HG02840 (cell line): ENCODE results near the gene B3GALT4.

Experiments
- ATAC-seq: cut with Tn5 transposase; IDR thresholded peaks from one replicate; pipeline ENCODE4 v1.9.1; 2021; ENCODE audit warnings: mild to moderate bottlenecking, moderate library complexity, moderate number of reproducible peaks; ENCODE audit not compliant: unreplicated experiment, low FRiP score

The B3GALT4 gene

GRCh38 chr6:33313105-33313708 lies 36.3 kb downstream of the B3GALT4 start:
- no peak for ATAC-seq

- no peak for ATAC-seq
These were observed 37.0 kb downstream of the B3GALT4 start, which contains the start of gene TAPBP for GRCh38 chr6:33313709-33314514. TSS of gene TAPBP (minus strand) at chr6:33314078. CDS start at chr6:33314041, 37 bp downstream.

GRCh38 chr6:33314515-33314942 lies 37.6 kb downstream of the B3GALT4 start:
- ATAC-seq: no peak

- no peak for ATAC-seq
These were observed 38.2 kb downstream of the B3GALT4 start for GRCh38 chr6:33314943-33315792.

GRCh38 chr6:33315793-33316602 lies 39.1 kb downstream of the B3GALT4 start:
- ATAC-seq: no peak

- ATAC-seq: no peak
These were observed 39.9 kb downstream of the B3GALT4 start for GRCh38 chr6:33316603-33317418.

- ATAC-seq: no peak
These were observed 40.4 kb downstream of the B3GALT4 start for GRCh38 chr6:33317419-33317668.

GRCh38 chr6:33317669-33318425 lies 40.9 kb downstream of the B3GALT4 start, which contains the start of gene ZBTB22:
TSS of gene ZBTB22 (minus strand) at chr6:33317744. CDS start at chr6:33316916, 828 bp downstream.
- ATAC-seq: peak; percentile 51

GRCh38 chr6:33318426-33319073 lies 41.6 kb downstream of the B3GALT4 start:
- no peak for ATAC-seq

GRCh38 chr6:33319939-33320314 lies 43.0 kb downstream of the B3GALT4 start:
- ATAC-seq: no peak

GRCh38 chr6:33320315-33321181 lies 43.6 kb downstream of the B3GALT4 start:
- ATAC-seq: no peak

- ATAC-seq: no peak
These were observed 44.3 kb downstream of the B3GALT4 start for GRCh38 chr6:33321227-33321626.

- no peak for ATAC-seq
These were observed 46.7 kb downstream of the B3GALT4 start for GRCh38 chr6:33323623-33323948.

GRCh38 chr6:33324125-33324524 lies 47.2 kb downstream of the B3GALT4 start:
- no peak for ATAC-seq
